Activated naive CD4-positive, alpha-beta T cell treated with anti-CD3 and anti-CD28 coated beads, Interleukin-2, amount 10 ng/mL, durations not matched to agents 7 days and 5 days (primary cell): Measurements from ENCODE around the gene CDKN2A.

ENCODE experiments used
- CTCF ChIA-PET: fragments of 350-600 bp; sonication (Branson Sonifier 250); formaldehyde crosslinking; loops from one replicate; lab custom pipeline; 2021; ENCODE audit warnings: antibody characterized with exemption; lab: Charles Lee
- DNase-seq: peaks from one replicate; pipeline ENCODE4 v3.0.0-alpha.2; 2020
- H3K27ac Mint-ChIP-seq: one replicate; pipeline ENCODE4 v1.8.0; 2021; ENCODE audit warnings: mild to moderate bottlenecking, moderate library complexity, mixed read lengths
- H3K27me3 Mint-ChIP-seq: one replicate; pipeline ENCODE4 v1.8.0; 2021; ENCODE audit warnings: mild to moderate bottlenecking, mixed read lengths
- H3K36me3 Mint-ChIP-seq: one replicate; pipeline ENCODE4 v1.8.0; 2021; ENCODE audit warnings: mixed read lengths
- H3K4me1 Mint-ChIP-seq: one replicate; pipeline ENCODE4 v1.8.0; 2021; ENCODE audit warnings: mixed read lengths
- H3K4me3 Mint-ChIP-seq: one replicate; pipeline ENCODE4 v1.8.0; 2021; ENCODE audit warnings: mild to moderate bottlenecking, moderate library complexity, mixed read lengths
- H3K9me3 Mint-ChIP-seq: one replicate; pipeline ENCODE4 v1.8.0; 2021; ENCODE audit warnings: mixed read lengths

The CDKN2A gene

GRCh38 chr9:21984101-21984500 is 10.1 kb downstream of the CDKN2A start:
- no peak for DNase-seq
- Mint-ChIP-seq H3K9me3 (no peaks in the 10 kb centered on the region), H3K27ac (no peak overlapping the region), H3K4me1 (peaks cover 16% of the 10 kb centered on the region), H3K4me3 (no peak overlapping the region), H3K36me3 (peaks cover 20% of the 10 kb centered on the region), H3K27me3 (peaks cover 58% of the 10 kb centered on the region)
- CTCF ChIA-PET, result interaction anchor here (1.1 to 1.3 kb wide), 3 partner anchors 23 to 136 kb away, joined by 4 to 7 read pairs (median 4); partner anchors contain the start of gene CDKN2B

- H3K9me3 Mint-ChIP-seq, result no peaks in the 10 kb centered on the region
- peaks cover 11% of the 10 kb centered on the region for H3K4me1 Mint-ChIP-seq
- no peak for DNase-seq
- H3K27ac Mint-ChIP-seq, result no peak overlapping the region
- peaks cover 63% of the 10 kb centered on the region for H3K27me3 Mint-ChIP-seq
- no peak overlapping the region for H3K4me3 Mint-ChIP-seq
- CTCF ChIA-PET, result interaction anchor here (0.7 to 1.3 kb wide), 6 partner anchors 10 to 170 kb away, joined by 3 to 7 read pairs (median 4); partner anchors contain the start of genes CDKN2A and CDKN2B
- peaks cover 17% of the 10 kb centered on the region for H3K36me3 Mint-ChIP-seq
Measured at GRCh38 chr9:21983561-21983935, 10.6 kb downstream of the CDKN2A start.

DNA sequence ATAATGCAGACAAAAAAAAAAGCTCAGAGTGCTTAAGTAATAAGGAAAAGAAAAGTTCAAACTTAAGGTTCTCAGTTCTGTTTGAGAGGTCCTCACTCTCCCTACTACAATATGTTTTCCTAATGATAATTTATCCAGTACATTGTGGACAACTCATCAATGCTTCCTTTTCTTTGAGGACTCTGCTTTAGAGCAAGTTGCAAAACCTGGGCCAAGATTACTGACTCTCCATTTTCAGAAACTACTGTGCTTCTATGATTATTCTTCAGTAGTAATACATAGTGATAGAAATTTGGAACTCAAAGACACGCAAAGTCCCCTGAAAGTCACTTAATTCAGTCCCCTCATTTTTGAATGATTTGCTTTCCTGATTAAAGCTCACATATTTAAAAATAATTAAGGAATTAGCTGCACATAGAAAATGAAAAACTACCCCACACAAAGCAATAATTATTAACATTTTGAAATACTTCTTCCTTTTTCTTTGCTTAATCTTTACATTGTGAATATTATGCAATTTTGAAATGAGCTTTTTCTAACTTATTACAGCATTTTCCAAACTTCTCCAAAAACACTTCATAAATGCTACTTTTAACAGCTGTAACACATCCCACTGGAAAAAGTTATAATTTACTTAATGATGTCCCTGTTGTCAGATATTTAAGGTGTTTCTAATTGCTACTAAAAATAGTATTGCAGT is 11.2 kb downstream of the CDKN2A start:
- Mint-ChIP-seq H3K27me3 (peaks cover 61% of the 10 kb centered on the region), H3K36me3 (peaks cover 13% of the 10 kb centered on the region), H3K9me3 (no peaks in the 10 kb centered on the region), H3K27ac (no peak overlapping the region), H3K4me1 (peaks cover 8% of the 10 kb centered on the region), H3K4me3 (no peak overlapping the region)
- no peak for DNase-seq
- CTCF ChIA-PET, result interaction anchor here (0.7 to 1.3 kb wide), 7 partner anchors 11 to 170 kb away, joined by 3 to 7 read pairs (median 4); partner anchors contain the start of genes CDKN2A and CDKN2B

DNA sequence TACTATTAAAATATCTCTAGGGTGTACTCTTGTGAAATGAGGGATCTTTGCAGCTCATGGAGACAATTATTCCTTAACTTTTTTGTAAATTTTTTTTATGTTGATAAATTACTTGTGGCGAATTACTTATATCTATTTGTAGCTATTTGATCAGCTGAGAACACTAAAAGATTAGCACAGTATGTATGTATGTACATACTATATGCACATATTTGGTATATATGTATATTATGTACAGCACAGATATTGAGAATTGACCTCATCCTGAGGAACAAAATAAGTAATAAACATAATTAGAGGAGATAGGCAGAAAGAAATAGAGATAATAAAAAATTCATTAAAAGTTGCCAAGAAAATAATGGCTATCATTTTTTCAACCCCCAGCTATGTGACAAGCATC is 11.8 kb downstream of the CDKN2A start:
- no peak overlapping the region for H3K4me3 Mint-ChIP-seq
- no peaks in the 10 kb centered on the region for H3K9me3 Mint-ChIP-seq
- peaks cover 63% of the 10 kb centered on the region for H3K27me3 Mint-ChIP-seq
- no peak overlapping the region for H3K27ac Mint-ChIP-seq
- no peak for DNase-seq
- H3K4me1 Mint-ChIP-seq, result peaks cover 5% of the 10 kb centered on the region
- peaks cover 9% of the 10 kb centered on the region for H3K36me3 Mint-ChIP-seq
- CTCF ChIA-PET, result interaction anchor here (1.1 to 1.2 kb wide), 3 partner anchors 11 to 169 kb away, joined by 3 to 4 read pairs (median 3); partner anchors contain the start of gene CDKN2A

- Mint-ChIP-seq H3K27ac (no peak overlapping the region), H3K36me3 (peaks cover 7% of the 10 kb centered on the region), H3K27me3 (peaks cover 93% of the 10 kb centered on the region), H3K4me3 (no peak overlapping the region), H3K4me1 (peaks cover 34% of the 10 kb centered on the region), H3K9me3 (no peaks in the 10 kb centered on the region)
- no peak for DNase-seq
- CTCF ChIA-PET, result interaction anchor here (0.7 to 2.0 kb wide), 5 partner anchors 10 to 163 kb away, joined by 3 to 5 read pairs (median 4); partner anchors contain the start of genes CDKN2A and CDKN2B-AS1
Measured at GRCh38 chr9:21976334-21976875, 17.8 kb downstream of the CDKN2A start.

DNA sequence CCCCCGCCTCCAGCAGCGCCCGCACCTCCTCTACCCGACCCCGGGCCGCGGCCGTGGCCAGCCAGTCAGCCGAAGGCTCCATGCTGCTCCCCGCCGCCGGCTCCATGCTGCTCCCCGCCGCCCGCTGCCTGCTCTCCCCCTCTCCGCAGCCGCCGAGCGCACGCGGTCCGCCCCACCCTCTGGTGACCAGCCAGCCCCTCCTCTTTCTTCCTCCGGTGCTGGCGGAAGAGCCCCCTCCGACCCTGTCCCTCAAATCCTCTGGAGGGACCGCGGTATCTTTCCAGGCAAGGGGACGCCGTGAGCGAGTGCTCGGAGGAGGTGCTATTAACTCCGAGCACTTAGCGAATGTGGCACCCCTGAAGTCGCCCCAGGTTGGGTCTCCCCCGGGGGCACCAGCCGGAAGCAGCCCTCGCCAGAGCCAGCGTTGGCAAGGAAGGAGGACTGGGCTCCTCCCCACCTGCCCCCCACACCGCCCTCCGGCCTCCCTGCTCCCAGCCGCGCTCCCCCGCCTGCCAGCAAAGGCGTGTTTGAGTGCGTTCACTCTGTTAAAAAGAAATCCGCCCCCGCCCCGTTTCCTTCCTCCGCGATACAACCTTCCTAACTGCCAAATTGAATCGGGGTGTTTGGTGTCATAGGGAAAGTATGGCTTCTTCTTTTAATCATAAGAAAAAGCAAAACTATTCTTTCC is 19.3 kb downstream of the CDKN2A start:
- H3K4me3 Mint-ChIP-seq, result peak overlapping the region; percentile 74
- peaks cover 38% of the 10 kb centered on the region for H3K4me1 Mint-ChIP-seq
- CTCF ChIA-PET, result no interaction called here
- peak; percentile 70 for DNase-seq
- peaks cover 2% of the 10 kb centered on the region for H3K9me3 Mint-ChIP-seq
- peaks cover 95% of the 10 kb centered on the region for H3K27me3 Mint-ChIP-seq
- no peak overlapping the region for H3K27ac Mint-ChIP-seq
- peaks cover 18% of the 10 kb centered on the region for H3K36me3 Mint-ChIP-seq

DNA sequence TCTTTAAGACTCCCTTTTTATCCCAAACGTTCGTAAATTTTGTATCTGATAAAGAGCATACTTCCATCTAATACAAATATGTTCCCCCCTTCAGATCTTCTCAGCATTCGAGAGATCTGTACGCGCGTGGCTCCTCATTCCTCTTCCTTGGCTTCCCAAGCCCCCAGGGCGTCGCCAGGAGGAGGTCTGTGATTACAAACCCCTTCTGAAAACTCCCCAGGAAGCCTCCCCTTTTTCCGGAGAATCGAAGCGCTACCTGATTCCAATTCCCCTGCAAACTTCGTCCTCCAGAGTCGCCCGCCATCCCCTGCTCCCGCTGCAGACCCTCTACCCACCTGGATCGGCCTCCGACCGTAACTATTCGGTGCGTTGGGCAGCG is 19.9 kb downstream of the CDKN2A start:
- peak overlapping the region; percentile 74 for H3K4me3 Mint-ChIP-seq
- CTCF ChIA-PET, result no interaction called here
- H3K9me3 Mint-ChIP-seq, result peaks cover 3% of the 10 kb centered on the region
- peaks cover 39% of the 10 kb centered on the region for H3K4me1 Mint-ChIP-seq
- H3K27ac Mint-ChIP-seq, result no peak overlapping the region
- peaks cover 95% of the 10 kb centered on the region for H3K27me3 Mint-ChIP-seq
- H3K36me3 Mint-ChIP-seq, result peaks cover 19% of the 10 kb centered on the region
- no peak for DNase-seq

GRCh38 chr9:21972361-21972760 is 21.8 kb downstream of the CDKN2A start:
- H3K4me3 Mint-ChIP-seq, result no peak overlapping the region
- CTCF ChIA-PET, result interaction anchor here (1.3 to 1.7 kb wide), 2 partner anchors 36 to 266 kb away, joined by 3 to 7 read pairs; partner anchors contain the start of gene CDKN2B

DNA sequence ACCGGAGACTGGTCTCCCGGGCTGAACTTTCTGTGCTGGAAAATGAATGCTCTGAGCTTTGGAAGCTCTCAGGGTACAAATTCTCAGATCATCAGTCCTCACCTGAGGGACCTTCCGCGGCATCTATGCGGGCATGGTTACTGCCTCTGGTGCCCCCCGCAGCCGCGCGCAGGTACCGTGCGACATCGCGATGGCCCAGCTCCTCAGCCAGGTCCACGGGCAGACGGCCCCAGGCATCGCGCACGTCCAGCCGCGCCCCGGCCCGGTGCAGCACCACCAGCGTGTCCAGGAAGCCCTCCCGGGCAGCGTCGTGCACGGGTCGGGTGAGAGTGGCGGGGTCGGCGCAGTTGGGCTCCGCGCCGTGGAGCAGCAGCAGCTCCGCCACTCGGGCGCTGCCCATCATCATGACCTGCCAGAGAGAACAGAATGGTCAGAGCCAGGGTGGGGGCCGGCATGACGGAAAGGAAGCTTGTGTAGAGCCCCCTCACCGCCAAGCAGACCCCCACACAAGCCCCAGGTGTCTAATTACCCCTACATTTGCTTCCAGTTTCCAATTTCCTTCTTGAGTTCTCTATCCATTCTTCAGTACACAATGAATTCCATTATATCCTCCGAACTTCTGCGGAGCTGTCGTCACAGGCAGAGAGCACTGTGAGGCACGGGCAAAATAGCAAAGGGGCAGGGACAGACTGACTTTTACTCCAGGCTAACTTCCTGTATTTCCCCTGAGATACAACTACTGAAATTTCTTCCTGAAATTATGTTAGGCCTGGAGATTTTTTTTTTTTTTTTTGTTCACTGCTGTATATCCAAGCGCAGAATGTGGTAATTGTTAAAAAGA is 23.2 kb downstream of the CDKN2A start:
- H3K4me3 Mint-ChIP-seq, result no peak overlapping the region
- peaks cover 99% of the 10 kb centered on the region for H3K27me3 Mint-ChIP-seq
- DNase-seq, result no peak
- peaks cover 10% of the 10 kb centered on the region for H3K9me3 Mint-ChIP-seq
- H3K36me3 Mint-ChIP-seq, result peaks cover 35% of the 10 kb centered on the region
- peaks cover 52% of the 10 kb centered on the region for H3K4me1 Mint-ChIP-seq
- H3K27ac Mint-ChIP-seq, result peak overlapping the region; percentile 15
- CTCF ChIA-PET, result interaction anchor here (0.9 to 3.5 kb wide), 3 partner anchors 36 to 38 kb away, joined by 4 to 20 read pairs (median 7); partner anchors contain the start of gene CDKN2B

More at GRCh38 chr9:21972361-21972760, 21.8 kb downstream of the CDKN2A start:
- peaks cover 54% of the 10 kb centered on the region for H3K4me1 Mint-ChIP-seq
- H3K27me3 Mint-ChIP-seq, result peaks cover 99% of the 10 kb centered on the region
- H3K9me3 Mint-ChIP-seq, result peaks cover 10% of the 10 kb centered on the region
- peaks cover 30% of the 10 kb centered on the region for H3K36me3 Mint-ChIP-seq
- no peak overlapping the region for H3K27ac Mint-ChIP-seq
- no peak for DNase-seq

DNA sequence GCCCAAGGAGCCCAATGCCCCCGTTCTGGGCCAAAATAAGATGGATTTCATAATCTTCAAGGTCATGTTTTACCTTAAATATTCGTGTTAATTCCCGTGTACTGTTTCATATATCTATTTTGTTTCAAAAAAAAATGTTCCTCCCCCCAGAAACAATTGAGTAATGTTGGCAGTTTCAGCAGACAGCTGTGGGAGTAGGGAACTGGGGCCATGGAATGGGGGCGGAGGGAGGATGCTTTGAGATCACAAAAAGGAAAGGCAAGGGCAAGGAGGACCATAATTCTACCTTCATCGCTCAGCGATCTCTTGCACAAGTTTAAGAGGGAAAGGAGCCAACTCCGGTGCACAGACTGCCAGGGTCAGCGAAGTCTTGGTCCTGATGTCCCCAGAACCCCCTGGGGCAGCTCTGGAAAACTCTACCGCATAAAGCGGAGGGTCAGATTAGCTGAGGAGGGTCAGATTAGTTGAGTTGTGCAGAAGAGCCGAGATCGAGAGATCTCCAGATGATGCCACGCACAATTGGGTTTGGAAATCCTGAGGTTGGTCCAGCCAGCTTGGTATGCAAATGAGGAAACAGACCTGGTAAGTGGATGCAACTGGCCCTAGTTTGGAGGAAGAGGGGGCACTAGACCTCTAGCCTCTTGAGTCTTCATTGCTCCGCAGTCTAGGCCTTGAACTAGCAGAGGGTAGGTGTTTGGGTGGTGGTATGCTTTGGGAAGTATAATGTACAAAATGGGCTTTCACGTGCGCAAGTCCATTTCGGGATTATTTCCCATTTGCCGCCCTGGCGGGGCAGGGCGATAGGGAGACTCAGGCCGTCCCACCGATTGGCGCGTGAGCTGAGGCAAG is 24.0 kb downstream of the CDKN2A start:
- H3K27me3 Mint-ChIP-seq, result peaks cover 99% of the 10 kb centered on the region
- H3K36me3 Mint-ChIP-seq, result peaks cover 41% of the 10 kb centered on the region
- H3K4me1 Mint-ChIP-seq, result peaks cover 52% of the 10 kb centered on the region
- CTCF ChIA-PET, result interaction anchor here (0.9 to 3.5 kb wide), 4 partner anchors 11 to 68 kb away, joined by 3 to 20 read pairs (median 3); partner anchors contain the start of genes CDKN2A, CDKN2B and CDKN2B-AS1
- H3K9me3 Mint-ChIP-seq, result peaks cover 10% of the 10 kb centered on the region
- H3K4me3 Mint-ChIP-seq, result no peak overlapping the region
- DNase-seq, result no peak
- peak overlapping the region; percentile 53 for H3K27ac Mint-ChIP-seq

DNA sequence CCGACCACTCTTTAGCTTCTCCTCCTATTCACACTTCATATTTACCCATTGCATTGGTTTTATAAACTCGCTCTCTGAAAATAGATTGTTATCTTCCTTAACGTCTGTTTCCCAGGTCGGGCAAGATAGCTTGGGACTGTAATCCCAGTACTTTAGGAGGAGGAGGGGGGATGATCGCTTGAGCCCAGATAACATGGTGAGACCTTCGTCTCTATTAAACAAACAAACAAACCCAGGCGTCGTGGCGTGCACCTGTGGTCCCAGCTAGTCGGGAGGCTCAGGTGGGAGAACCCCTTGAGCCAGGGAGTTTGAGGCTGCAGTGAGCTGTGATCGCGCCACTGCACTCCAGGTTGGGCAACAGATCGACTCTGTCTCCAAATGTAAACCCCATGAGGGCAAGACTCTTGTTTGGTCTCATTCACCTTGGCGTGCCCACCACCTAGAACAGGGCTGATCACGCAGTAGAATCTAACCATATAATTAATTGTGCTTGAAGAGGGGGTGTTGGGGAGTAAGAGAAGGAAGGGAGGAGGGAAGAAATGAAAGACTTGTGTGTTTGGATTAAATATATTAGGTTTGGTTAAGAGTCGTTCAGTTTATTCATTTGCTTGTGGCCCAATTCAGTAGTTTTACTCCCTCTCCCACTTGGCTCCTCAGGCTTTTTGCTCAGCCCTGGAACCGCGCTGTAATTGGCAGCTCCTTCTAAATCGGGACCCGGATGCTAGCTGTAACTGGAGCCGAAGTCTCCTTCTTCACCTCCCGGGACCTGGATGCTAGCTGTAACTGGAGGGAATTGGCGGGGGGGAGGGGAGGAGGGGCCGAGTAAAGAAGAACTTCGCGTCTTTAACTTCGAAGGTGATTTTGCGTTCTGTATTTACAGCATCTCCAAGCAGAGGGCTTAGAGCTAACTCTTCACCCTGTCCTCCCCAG is 24.9 kb downstream of the CDKN2A start:
- Mint-ChIP-seq H3K27ac (peak overlapping the region; percentile 64), H3K4me3 (peak overlapping the region; percentile 37), H3K9me3 (peaks cover 10% of the 10 kb centered on the region), H3K27me3 (peaks cover 99% of the 10 kb centered on the region), H3K36me3 (peaks cover 45% of the 10 kb centered on the region), H3K4me1 (peaks cover 53% of the 10 kb centered on the region)
- DNase-seq, result no peak
- CTCF ChIA-PET, result interaction anchor here (0.9 to 3.5 kb wide), 5 partner anchors 12 to 156 kb away, joined by 3 to 20 read pairs (median 3); partner anchors contain the start of genes CDKN2A, CDKN2B and CDKN2B-AS1
